ENCODE data around the gene EIF4G3. TPM values are rescaled to one million over a fixed set of nuclear protein-coding genes. Genes with fewer than 3 reads are reported as not detected.

EIF4G3 gene
- total and polyA plus RNA-seq, 12 donors, result 13.3 to 50.2 (median 36.1) TPM

DNA sequence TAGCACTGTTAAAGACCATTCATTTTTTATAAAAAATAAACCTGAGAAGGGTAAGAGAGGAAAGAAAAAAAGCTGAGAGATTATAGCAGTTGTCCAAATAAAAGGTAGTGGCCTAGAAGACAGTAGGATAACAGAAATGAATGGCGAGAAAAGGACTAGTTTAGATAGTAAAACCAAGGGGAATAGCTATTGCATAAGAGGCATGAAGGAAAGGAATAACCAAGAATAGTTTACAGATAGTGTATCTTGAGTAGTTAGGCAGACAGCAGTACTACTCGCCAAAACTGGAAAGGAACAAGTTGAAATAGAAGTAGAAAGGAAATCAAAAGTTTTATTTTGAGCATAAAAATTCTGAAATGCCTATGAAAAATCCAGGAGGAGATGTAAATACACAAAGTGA is 70.5 kb downstream of the EIF4G3 start:
- H3K27me3 ChIP-seq, result no peaks in the 10 kb centered on the region
- intact Hi-C loops (cut with DNase I), result loop anchor here in 1 of 10 donors (10.0 kb wide), 1 partner anchor 59 kb away; no protein-coding TSS in a partner anchor
- ATAC-seq, result no peak
- no peak overlapping the region for H3K27ac ChIP-seq
- WGBS, 2 donors, result 44 to 47% methylated on average over 2 of the region's 2 CpGs
- TF ChIP-seq, protein P1, sequence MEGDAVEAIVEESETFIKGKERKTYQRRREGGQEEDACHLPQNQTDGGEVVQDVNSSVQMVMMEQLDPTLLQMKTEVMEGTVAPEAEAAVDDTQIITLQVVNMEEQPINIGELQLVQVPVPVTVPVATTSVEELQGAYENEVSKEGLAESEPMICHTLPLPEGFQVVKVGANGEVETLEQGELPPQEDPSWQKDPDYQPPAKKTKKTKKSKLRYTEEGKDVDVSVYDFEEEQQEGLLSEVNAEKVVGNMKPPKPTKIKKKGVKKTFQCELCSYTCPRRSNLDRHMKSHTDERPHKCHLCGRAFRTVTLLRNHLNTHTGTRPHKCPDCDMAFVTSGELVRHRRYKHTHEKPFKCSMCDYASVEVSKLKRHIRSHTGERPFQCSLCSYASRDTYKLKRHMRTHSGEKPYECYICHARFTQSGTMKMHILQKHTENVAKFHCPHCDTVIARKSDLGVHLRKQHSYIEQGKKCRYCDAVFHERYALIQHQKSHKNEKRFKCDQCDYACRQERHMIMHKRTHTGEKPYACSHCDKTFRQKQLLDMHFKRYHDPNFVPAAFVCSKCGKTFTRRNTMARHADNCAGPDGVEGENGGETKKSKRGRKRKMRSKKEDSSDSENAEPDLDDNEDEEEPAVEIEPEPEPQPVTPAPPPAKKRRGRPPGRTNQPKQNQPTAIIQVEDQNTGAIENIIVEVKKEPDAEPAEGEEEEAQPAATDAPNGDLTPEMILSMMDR (IDR thresholded peaks at IDR 0.05), result no peak
- H3K9me3 ChIP-seq, result no peaks in the 10 kb centered on the region
- H3K4me3 ChIP-seq, result no peak overlapping the region
- peaks cover 0 to 45% (median 9%) of the 10 kb centered on the region in 9 donors for H3K36me3 ChIP-seq
- H3K4me1 ChIP-seq, result peaks cover 0 to 25% (median 14%) of the 10 kb centered on the region in 9 donors
- DNase-seq, result no peak

DNA sequence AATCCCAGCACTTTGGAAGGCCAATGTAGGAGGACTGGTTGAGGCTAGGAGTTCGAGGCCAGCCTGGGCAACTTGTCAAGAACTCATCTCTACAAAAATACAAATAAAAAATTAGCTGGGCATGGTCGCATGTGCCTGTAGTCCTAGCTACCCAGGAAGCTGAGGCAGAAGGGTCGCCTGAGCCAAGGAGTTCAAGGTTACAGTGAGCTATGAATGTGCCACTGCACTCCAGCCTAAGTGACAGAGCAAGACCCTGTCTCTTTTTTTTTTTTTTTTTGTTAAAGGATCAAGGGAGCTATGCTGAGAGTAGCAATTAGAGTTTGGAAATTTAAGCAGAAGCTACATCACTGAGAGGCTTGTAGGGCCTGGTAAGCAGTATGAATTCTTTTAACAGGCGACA is 70.9 kb downstream of the EIF4G3 start:
- peaks cover 0 to 27% (median 15%) of the 10 kb centered on the region in 9 donors for H3K4me1 ChIP-seq
- no peaks in the 10 kb centered on the region for H3K9me3 ChIP-seq
- DNase-seq, result no peak
- no peak overlapping the region for H3K4me3 ChIP-seq
- ATAC-seq, result no peak
- TF ChIP-seq, protein P1 (IDR thresholded peaks at IDR 0.05), result no peak
- H3K36me3 ChIP-seq, result peaks cover 0 to 42% (median 9%) of the 10 kb centered on the region in 9 donors
- intact Hi-C loops (cut with DNase I), result loop anchor here in 1 of 10 donors (10.0 kb wide), 1 partner anchor 59 kb away; no protein-coding TSS in a partner anchor
- WGBS, 2 donors, result 97 to 98% methylated on average over 4 of the region's 4 CpGs
- H3K27ac ChIP-seq, result no peak overlapping the region
- no peaks in the 10 kb centered on the region for H3K27me3 ChIP-seq

DNA sequence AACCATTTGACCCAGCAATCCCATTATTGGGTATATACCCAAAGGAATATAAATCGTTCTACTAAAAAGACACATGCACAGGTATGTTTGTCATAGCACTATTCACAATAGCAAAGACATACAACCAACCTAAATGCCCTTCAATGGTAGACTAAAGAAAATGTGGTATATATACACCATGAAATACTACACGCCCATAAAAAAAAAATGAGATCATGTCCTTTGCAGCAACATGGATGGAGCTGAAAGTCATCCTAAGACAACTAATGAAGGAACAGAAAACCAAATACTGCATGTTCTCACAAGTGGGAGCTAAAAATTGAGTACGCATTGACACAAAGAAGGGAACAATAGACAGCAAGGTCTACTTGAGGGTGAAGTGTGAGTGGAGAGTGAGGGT is 72.0 kb downstream of the EIF4G3 start:
- DNase-seq (no peak), ATAC-seq (no peak)
- Histone ChIP-seq H3K27me3 (no peaks in the 10 kb centered on the region), H3K36me3 (peaks cover 0 to 41% (median 9%) of the 10 kb centered on the region in 9 donors), H3K9me3 (no peaks in the 10 kb centered on the region), H3K4me3 (no peak overlapping the region), H3K27ac (no peak overlapping the region), H3K4me1 (peaks cover 0 to 35% (median 16%) of the 10 kb centered on the region in 9 donors)
- intact Hi-C loops (cut with DNase I), result loop anchor here in 1 of 10 donors (10.0 kb wide), 1 partner anchor 60 kb away; no protein-coding TSS in a partner anchor
- 99% methylated on average over 3 of the region's 3 CpGs for WGBS, 2 donors
- TF ChIP-seq, protein P1 (IDR thresholded peaks at IDR 0.05), result no peak

DNA sequence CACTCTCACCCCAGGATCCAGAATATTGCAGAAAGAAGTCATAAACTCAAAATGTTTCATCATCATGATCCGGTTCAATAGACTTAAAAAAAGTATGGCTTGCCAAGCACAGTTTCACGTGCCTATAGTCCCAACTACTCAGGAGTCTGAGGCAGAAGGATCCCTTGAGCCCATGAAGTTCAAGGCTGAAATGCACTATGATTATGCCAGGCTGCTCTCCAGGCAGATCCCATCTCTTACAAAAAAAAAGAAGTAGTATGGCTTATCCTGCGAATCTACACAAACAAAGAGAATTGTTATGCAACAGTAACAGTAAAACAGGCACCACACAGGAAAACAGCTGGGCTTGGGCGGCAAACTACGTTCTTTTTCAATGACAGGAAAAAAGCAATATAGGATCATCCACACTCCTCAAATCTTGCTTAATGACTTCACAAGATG is 76.2 kb downstream of the EIF4G3 start:
- Histone ChIP-seq H3K27me3 (no peaks in the 10 kb centered on the region), H3K4me3 (no peak overlapping the region), H3K9me3 (no peaks in the 10 kb centered on the region), H3K4me1 (peaks cover 0 to 39% (median 4%) of the 10 kb centered on the region in 9 donors), H3K27ac (peak overlapping the region in 1 of 10 donors; percentile 81), H3K36me3 (peaks cover 0 to 35% (median 9%) of the 10 kb centered on the region in 9 donors)
- WGBS, 2 donors, result 52 to 64% methylated on average over 5 of the region's 5 CpGs
- ATAC-seq (peak in 4 of 8 donors; percentile 37 to 70 (median 56)), DNase-seq (no peak)
- TF ChIP-seq, protein P1 (IDR thresholded peaks at IDR 0.05), result no peak
- intact Hi-C loops (cut with DNase I), result loop anchor here in 1 of 10 donors (10.0 kb wide), 1 partner anchor 64 kb away; no protein-coding TSS in a partner anchor
